Measurements from ENCODE around the gene CTBP2. TPM values are rescaled to one million over a fixed set of nuclear protein-coding genes. Genes with fewer than 3 reads are reported as not detected.
A peak's percentile ranks its signal among the peaks of the same experiment; 100 is the strongest.

Gene CTBP2
- total RNA-seq, 1 donor, result 74.3 TPM

- no peak overlapping the region for H3K4me3 ChIP-seq (ENCODE audit: low read depth, low read length)
- no peak for DNase-seq (ENCODE audit: low read depth)
- TF ChIP-seq, protein P1, sequence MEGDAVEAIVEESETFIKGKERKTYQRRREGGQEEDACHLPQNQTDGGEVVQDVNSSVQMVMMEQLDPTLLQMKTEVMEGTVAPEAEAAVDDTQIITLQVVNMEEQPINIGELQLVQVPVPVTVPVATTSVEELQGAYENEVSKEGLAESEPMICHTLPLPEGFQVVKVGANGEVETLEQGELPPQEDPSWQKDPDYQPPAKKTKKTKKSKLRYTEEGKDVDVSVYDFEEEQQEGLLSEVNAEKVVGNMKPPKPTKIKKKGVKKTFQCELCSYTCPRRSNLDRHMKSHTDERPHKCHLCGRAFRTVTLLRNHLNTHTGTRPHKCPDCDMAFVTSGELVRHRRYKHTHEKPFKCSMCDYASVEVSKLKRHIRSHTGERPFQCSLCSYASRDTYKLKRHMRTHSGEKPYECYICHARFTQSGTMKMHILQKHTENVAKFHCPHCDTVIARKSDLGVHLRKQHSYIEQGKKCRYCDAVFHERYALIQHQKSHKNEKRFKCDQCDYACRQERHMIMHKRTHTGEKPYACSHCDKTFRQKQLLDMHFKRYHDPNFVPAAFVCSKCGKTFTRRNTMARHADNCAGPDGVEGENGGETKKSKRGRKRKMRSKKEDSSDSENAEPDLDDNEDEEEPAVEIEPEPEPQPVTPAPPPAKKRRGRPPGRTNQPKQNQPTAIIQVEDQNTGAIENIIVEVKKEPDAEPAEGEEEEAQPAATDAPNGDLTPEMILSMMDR (IDR thresholded peaks at IDR 0.05; ENCODE audit: insufficient read depth, low read depth, low read length), result no peak
Observed at GRCh38 chr10:125032474-125033020, 127.8 kb downstream of the CTBP2 start.

DNA sequence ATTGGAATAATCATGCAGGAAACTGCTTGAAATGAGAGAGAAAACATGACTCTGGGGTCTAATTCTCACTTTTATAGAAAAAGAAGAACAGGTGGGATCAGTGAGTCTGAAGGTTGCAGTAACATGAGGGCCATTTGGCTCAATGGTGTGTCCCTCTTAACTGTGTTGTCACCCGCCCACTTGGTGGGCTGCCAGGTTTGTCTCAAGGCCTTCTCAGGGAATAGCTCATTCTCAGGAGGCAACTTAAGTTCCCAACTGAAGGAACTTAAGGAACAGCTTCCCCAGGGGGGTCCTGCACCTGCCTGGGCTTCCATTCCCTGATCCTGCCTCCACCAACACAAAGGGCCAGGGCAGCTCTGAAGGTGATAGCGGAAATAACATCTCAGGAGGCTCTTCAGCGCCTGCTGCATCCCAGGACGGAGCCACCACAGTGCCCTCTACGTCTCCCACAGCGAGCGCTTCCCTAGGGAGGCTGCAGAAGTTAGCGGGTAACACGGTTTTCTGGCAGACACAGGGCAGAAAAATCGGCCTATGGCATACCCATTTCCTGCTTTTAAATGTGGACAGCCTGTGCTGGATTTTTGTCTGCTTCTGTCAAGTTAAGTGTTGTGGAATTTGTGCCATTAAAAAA, 129.7 kb downstream of the CTBP2 start:
- TF ChIP-seq, protein P1 (IDR thresholded peaks at IDR 0.05; ENCODE audit: insufficient read depth, low read depth, low read length), result no peak
- no peak overlapping the region for H3K4me3 ChIP-seq (ENCODE audit: low read depth, low read length)
- no peak for DNase-seq (ENCODE audit: low read depth)

DNA sequence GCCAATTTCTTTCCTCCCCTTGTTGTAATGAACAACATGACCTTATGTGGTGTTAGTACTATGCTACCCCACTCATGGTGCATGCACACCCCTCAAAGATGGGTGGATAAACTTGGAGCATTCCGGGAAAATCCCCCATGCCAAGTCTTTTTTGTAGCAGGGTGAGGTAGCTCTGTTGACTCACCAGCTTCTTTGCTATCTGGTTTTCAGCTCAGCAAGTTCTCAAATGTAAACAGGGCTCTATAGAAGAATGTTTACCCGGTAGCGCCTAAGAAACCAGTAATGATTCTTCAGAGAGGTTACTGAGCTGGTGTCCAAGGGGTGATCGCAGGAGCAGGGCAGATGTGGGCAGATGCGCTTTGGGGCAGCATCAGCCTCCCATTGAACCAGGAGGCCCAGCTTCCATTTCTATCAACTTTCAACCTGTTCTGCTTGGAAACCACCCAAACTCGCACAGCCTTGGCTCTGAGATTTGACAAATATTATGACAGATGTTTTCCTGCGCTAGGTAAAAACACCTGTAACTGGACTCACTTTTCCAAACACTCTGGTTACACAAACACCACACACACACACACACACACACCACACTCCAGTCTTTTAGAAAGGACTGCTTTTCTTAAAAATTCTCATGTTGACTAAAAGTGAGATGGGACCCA, 130.7 kb downstream of the CTBP2 start:
- TF ChIP-seq, protein P1 (IDR thresholded peaks at IDR 0.05; ENCODE audit: insufficient read depth, low read depth, low read length), result no peak
- H3K4me3 ChIP-seq (ENCODE audit: low read depth, low read length), result no peak overlapping the region
- peak; percentile 70 for DNase-seq (ENCODE audit: low read depth)

DNA sequence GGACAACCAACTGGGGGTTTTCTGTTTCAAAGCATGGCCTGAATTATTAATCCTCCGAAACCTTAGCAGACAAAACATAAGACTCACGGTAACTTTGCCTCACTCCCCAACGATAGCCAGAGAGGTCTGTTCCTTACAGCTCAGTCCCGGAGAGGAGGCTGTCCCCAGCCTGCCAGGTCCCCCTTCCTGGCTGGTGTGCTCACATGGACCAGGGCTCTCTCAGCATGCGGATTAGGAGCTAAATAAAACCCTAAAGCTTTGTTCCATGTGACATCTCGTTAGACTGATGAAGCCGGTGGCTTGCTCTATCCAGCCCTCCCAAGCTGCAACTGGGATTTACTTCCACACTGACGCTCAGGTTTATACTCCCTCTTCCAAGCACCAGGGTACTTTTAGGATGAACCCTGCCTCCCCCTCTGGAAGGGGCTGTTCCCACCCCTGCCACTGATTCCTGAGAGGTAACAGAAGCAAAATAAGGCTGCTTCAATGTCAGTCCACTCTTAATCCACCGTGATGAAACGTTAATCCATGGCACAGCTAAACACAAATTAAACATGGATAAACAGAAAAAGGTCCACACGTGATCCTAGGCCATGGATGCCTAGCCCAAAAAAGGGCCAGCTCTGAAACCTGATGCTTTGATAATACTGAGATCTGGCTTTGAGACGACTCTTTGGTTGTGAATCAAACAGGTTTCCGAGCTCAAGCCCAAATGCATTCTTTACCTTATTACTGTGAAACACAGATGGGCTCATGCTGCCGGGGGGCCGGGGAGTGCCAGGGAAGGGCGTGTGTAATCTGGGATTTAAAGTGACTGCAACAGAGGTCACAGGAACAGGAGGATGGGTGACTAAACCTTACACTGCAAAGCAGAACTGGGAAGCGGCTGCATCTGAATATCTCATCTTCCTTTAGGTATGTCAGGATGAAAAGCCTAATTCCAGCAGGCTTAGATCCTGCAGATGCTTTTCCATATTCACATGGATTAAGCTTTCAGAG, 132.2 kb downstream of the CTBP2 start:
- DNase-seq (ENCODE audit: low read depth), result peak; percentile 53
- no peak overlapping the region for H3K4me3 ChIP-seq (ENCODE audit: low read depth, low read length)
- TF ChIP-seq, protein P1 (IDR thresholded peaks at IDR 0.05; ENCODE audit: insufficient read depth, low read depth, low read length), result no peak

- DNase-seq (ENCODE audit: low read depth), result no peak
- TF ChIP-seq, protein P1 (IDR thresholded peaks at IDR 0.05; ENCODE audit: insufficient read depth, low read depth, low read length), result no peak
- no peak overlapping the region for H3K4me3 ChIP-seq (ENCODE audit: low read depth, low read length)
Observed at GRCh38 chr10:125026974-125027735, 133.2 kb downstream of the CTBP2 start.
